ENCODE measurements around the gene FCAMR.

DNA sequence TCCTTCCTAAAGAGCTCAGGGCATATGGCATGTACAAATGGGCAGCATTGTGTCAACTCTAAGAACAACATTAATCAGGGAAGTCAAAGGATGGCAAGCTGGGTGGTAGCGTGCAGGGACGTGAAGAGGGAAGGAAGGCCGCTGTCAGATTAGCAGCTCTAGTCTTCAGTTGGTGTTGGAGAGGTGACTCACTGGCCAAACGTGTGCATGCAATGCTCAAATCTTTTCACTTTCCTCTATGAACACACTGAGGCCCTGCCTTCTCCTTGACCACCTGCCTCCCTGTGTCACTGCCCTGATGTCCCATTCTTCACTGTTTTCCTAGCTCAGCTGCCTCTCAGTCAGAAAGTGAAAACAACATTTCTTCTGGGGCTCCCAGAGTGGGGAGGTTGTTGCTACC lies 18.1 kb downstream of the FCAMR start:
- no peak for TF ChIP-seq TAF1 (IDR thresholded peaks at IDR 0.05; ENCODE audit: borderline replicate concordance, low read depth, low read length)
- no peak for TF ChIP-seq POLR2A (IDR thresholded peaks at IDR 0.05; ENCODE audit: low read depth, low read length)
- TF ChIP-seq POLR2AphosphoS5 (IDR thresholded peaks at IDR 0.05; ENCODE audit: low read depth, low read length), result no peak

Measured in GM12892 (cell line).